ENCODE data around the gene SNAI3. TPM values are rescaled to one million over a fixed set of nuclear protein-coding genes. Genes with fewer than 3 reads are reported as not detected.
A peak's percentile ranks its signal among the peaks of the same experiment; 100 is the strongest.

SNAI3 gene
- total and polyA plus RNA-seq, 2 of the 8 experiments (the other 6 are each of a cell fraction or from before 2014, with no cell fraction given), result 8.5 to 13.3 TPM

DNA sequence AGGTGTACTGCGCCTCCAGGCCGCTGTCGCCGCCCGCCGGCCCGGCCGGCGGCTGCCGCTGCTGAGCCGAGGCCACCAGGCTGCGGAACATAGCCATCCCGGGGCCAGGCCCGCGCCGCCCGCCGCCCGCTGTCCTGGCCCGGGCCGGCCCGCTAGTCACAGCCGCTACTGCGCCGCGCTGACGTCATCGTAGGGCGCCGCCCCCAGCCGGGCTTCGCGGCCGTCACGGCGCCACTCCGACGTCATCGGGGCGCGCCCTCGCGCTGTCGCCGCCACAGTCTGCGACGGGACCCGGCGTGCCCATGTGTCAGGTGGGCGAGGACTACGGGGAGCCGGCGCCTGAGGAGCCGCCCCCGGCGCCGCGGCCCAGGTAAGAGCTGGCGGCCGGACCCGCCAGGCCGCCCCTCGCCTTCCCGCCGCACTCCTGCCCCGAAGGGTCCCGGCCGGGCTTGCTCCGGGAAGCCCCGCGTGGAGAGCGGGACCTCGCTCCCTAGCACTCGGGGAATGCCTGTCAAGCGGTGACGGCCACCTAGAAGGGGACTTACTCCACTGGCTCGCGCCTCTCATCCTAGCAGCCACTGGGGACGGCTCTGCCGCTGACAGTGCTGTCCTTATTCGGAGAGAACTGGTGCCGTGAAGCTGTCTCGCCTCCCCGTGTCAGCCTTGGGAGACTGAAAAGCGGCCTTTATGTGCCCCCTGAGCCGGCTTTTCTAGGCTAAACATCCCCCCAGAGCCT lies 20.1 kb upstream of the SNAI3 start, which contains the start of the genes CTU2 and RNF166 (continued):
- TF ChIP-seq EP300 (IDR thresholded peaks at IDR 0.05; ENCODE audit: borderline replicate concordance in 1 of 2, low read depth in 2 of 2, low read length in 2 of 2), result peak in 1 of 2 experiments; percentile 82; a peak in 1 of 3 replicates
- TF ChIP-seq SIN3A (conservative IDR thresholded peaks at IDR 0.05 in 1 of 2, IDR thresholded peaks at IDR 0.05 in 1 of 2; ENCODE audit: low read depth in 1 of 2, low read length in 2 of 2), result peak; percentile 97 to 100
- no peak for TF ChIP-seq CHD7 (IDR thresholded peaks at IDR 0.05; ENCODE audit: insufficient replicate concordance, low read length)
- TF ChIP-seq CBX5 (IDR thresholded peaks at IDR 0.05; ENCODE audit: low read depth, low read length), result no peak
- TF ChIP-seq HDAC6 (IDR thresholded peaks at IDR 0.05; ENCODE audit: low read depth, low read length), result no peak
- no peak for TF ChIP-seq SP2 (IDR thresholded peaks at IDR 0.05; ENCODE audit: low read length)
- TF ChIP-seq BCL11A (IDR thresholded peaks at IDR 0.05; ENCODE audit: low read depth in 2 of 2, low read length in 2 of 2), result no peak
- TF ChIP-seq USF2 (IDR thresholded peaks at IDR 0.05; ENCODE audit: low read length), result peak; percentile 65

Data from H1 (cell line).